Embryonic facial prominence (tissue), 1 donor: ENCODE results near the gene CTBP2.
"Not testable (repeated sequence)": the region's sequence is repeated elsewhere in the genome, so short reads cannot be mapped to it uniquely, and the experiment has no call there.

Experiments used
- DNase-seq: peaks from one replicate; pipeline ENCODE4 v3.0.0-alpha.2; 2016; ENCODE audit errors: extremely low spot score

The CTBP2 gene

DNA sequence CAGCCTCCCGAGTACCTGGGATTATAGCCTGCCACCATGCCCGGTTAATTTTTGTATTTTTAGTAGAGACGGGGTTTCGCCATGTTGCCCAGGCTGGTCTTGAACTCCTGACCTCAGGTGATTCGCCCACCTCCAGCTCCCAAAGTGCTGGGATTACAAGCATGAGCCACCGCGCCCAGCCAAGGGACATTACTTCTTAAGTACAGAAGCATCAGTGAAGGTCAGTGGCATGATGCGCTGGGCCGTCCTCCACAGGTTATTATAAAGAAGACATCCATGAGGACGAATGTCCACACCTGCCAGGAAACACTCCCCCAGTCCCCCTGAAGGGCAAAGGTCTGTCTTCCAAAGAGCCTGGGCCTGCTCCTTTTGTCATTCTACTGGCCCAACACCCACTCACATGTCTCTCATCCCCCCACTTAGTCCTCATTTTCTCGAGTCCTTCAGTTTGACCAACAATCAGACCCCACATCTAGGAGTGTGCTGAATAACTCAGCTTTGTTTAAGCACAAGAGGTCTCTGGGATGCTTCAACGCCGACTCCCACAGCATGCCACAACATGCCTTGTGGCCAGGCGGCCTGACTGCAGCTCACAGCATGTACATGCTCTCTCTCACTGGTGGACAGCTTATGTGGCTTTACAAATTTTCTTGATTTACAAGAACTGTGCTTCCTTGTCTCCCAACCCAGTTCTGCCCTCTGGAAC lies 73.0 kb downstream of the CTBP2 start:
- no peak for DNase-seq

DNA sequence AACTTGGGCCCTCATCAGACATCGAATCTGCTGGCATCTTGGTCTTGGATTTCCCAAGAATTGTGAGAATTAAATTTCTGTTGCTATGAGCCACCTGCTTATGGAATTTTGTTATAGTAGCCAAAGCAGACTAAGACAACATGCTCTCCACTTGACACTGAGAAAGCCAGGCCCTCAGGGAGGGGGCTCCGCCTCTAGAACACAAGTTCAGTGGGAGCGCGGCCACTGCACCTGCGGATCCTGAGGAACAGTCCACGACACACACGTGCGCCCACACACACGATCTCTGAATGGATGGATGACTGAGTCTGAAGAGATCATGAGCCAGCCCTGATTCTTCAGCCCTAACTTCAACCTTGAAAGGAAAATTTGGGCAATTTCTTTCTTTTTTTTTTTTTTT lies 73.7 kb downstream of the CTBP2 start:
- no peak for DNase-seq

DNA sequence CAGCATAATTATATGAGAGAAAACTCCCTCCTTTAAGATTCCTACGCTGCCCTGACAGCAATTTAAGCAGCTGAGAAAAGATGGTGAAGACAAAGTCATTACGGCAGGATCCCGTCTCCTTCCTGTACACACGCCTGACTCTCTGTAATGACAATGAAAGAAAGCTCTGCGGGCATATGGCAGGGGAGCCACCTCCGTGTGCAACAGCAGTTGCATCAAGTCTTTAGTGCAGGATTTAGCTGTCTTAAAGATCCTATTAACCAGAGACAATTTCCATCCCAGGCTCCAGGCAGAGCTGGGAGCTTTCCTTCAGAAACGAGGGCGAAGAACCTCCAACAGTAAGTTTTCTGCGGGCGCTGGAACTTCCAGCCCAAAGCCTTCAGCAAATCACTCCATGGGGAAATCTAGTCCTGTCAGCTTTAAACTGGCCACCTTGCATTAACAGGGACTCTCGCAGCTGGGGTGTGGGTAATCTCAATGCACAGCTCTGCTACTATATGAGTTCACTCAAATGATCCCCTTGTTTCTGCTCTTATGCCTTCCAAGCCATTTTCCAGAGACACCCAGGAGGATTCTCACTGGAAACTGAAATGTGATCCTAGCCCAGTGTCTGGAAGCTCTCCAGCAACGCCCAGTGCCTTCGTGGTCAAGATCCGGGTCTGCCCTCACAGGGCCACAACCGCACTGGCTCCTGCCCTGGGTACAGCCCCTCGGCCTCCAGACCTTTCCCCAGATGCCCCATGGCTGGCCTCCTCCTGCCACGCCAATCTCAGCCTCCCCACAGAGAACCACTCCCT lies 74.9 kb downstream of the CTBP2 start:
- no peak for DNase-seq

DNA sequence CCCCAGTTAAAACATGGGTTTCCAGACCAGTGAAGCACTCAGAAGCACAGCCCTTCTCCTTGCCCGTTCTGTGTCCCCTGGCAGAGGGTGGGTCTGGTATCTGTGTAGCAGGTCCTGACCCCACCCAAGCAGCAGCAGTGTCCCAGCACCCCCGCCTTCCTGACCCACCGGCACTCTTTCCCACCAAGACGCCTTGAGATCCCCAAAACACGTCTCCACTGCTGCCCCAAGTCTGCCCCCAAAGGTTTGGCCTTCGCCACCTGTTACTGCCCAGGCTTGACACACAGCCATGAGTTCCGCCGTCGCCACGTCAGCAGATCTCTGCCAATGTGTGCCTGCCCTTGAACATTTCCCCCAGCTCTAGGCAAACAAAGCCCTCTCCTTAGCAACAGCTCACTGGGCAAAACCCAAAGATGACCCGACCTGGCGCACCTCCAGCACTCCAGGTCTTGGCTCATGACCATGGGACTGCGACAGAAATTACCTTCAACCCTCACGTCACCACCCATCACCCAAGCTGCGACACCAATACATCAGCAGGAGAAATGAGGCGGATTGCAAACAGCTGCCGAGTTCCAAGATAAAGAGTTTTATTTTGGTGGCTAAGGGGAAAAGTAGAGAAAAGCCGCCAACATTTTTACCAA lies 75.6 kb downstream of the CTBP2 start:
- no peak for DNase-seq

DNA sequence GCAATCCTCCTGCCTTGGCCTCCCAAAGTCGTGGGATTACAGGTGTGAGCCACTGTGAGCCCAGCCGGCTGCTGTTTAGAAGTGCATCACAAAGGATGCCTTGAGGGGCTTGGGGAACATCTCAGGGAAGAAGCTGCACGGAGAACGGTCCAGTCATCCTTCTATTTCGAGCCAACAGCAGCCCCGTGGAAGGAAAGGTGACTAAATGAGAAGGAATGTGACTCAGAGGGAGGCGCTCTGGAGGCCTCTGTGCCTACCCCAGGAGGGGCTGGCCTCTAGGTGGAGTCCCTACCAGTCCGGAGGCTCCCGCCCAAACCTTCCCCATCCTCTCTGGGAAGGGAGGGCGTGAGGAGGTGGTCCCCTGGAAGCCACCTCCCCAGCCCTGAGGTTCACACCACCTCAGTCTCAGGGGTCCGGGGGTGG lies 76.2 kb downstream of the CTBP2 start:
- DNase-seq: no peak

GRCh38 chr10:125083576-125083920 lies 76.8 kb downstream of the CTBP2 start:
- DNase-seq: no peak

DNA sequence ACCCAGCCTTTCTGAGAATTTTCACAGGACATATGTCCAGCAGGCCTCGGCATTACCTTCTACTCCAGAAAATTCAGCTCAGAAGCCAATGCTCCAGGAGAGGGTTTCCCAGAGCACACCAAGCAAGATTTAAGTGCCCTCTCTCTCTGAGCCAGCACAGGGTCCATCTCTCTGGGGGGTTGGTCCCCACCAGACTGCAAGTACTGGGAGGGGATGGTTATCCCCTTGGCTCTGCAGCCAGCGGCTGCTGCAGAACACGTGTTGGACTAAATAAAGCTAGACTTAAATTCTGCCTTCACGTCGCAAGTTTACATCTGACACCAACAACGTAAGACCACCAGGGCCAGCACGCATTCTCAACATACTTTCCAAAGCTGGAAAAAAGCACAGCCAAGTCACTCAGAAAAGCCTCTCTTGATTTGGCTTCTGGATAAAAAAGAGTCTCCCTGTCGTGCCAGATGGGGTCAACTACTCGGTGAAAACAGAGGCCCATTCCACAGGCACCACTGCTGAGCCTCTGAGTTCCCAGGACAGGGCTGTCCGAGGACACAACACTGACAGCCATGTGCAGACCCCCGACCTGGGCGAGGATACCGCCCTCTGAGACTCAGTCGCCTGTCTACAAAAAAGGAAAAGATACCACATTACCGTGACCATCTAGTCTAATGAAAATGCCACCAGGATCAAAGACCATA lies 77.3 kb downstream of the CTBP2 start:
- DNase-seq: no peak

DNA sequence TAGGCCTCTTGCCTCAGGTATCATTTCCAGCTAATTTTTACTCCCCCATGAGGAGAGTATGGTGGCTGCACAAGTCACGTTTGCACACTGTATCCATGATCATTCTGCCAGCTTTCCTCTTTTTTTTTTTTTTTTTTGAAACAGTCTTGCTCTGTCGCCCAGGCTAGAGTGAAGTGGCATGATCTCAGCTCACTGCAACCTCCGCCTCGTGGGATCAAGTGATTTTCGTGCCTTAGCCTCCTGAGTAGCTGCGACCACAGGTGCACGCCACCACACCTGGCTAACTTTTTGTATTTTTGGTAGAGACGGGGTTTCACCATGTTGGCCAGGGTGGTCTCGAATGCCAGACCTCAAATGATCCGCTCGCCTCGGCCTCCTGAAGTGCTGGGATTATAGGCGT lies 77.9 kb downstream of the CTBP2 start:
- DNase-seq: not testable (repeated sequence)

- no peak for DNase-seq
Observed at GRCh38 chr10:125081931-125082330, 78.4 kb downstream of the CTBP2 start.

DNA sequence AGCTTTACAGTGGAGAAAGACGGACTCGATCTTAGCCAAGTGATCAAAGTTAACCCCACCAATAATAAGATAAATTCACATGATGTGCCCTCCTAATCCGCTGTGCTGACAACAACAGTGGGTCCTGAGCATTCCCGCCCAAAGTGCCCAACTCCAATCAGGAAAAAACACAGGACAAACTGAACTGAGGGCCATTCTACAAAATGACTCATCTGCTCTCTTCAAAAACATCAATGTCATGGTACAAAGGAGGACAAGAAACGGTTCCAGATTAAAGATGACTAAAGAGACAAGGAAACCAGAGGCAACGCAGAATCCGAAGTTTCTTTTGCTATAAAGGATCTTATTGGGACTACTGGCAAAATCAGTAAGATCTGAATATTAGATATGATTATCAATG lies 79.4 kb downstream of the CTBP2 start:
- DNase-seq: no peak

- no peak for DNase-seq
Observed at GRCh38 chr10:125080296-125080695, 80.1 kb downstream of the CTBP2 start.

- DNase-seq: no peak
Observed at GRCh38 chr10:125079091-125079600, 81.2 kb downstream of the CTBP2 start.

DNA sequence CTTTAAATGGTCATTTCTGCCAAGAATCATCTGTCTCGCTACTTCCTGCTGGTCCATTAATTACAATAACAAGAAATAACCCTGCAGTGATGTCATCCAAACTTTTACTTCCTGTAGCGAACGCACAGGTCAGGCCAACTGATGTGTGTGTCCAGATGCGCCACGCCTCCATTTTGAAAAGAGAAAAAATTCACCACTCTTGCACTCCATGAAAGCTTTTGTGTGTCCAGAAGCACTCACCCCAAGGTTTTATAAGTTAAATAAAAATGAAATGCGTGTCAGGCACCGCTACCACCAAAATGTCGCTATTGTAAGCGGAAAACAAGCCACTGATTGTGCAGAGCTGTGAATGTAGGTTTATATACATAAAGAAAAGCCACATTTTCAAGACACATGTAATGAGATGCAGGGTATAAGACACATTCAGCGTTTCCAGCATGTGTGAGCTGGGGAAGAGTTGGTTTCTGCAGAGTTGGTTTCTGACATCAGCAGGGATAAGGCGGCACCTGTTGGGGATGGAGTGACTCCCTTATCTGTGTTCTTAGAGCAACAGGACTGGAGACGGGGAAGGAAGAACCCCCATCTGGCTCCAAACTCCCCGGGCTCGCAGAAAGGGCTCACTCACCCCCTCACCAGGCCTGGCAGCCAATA lies 83.3 kb downstream of the CTBP2 start:
- no peak for DNase-seq

- no peak for DNase-seq
Observed at GRCh38 chr10:125076121-125076825, 84.1 kb downstream of the CTBP2 start.

- no peak for DNase-seq
Observed at GRCh38 chr10:125073996-125074395, 86.4 kb downstream of the CTBP2 start.

DNA sequence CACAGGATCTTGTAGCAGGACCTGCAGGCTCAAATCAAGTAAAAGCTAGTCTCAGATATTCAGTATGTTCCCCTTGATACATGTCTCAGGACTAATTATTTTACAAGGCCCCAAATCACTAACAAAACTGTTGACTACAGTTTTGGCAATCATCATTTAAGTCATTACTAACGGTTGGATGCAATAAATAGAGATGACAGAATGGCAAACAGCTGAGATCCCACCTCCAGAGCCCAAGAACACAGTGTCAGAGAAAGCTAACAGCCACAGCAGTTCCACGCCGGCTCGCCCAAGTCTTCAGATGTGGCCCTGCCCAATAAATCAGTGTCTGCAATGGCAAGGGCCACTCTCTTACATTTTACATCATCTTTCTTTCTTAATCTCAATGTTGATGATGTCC lies 87.6 kb downstream of the CTBP2 start:
- no peak for DNase-seq

GRCh38 chr10:125071008-125071407 lies 89.4 kb downstream of the CTBP2 start:
- DNase-seq: no peak

GRCh38 chr10:125068406-125068805 lies 92.0 kb downstream of the CTBP2 start:
- DNase-seq: no peak

DNA sequence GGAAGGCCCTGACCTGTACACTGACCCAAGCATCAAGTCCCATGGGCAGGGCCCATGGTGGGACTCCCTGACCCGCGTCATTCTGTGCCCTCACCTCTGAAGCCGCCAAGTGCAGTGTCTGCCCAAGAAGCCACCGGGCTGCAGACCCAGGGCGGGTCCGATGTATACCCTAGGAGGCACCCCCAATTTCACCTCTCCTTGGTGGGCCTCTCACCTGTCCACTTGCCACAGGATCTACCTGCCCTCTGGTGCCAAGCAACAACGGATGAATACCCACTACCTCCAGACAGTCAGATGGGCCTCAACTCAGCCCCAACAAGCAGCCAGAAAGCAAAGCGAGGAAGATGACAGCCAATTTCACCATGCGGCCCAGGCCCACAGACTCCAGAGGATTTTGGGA lies 92.6 kb downstream of the CTBP2 start:
- no peak for DNase-seq

GRCh38 chr10:125066764-125067450 lies 93.5 kb downstream of the CTBP2 start:
- no peak for DNase-seq
